ENCODE data around the gene SMARCD3. TPM values are rescaled to one million over a fixed set of nuclear protein-coding genes. Genes with fewer than 3 reads are reported as not detected.

SMARCD3 gene
- total and polyA plus RNA-seq, 2 donors (not counting 1 experiment from before 2014, with no cell fraction given), result 23.8 to 30.7 TPM

DNA sequence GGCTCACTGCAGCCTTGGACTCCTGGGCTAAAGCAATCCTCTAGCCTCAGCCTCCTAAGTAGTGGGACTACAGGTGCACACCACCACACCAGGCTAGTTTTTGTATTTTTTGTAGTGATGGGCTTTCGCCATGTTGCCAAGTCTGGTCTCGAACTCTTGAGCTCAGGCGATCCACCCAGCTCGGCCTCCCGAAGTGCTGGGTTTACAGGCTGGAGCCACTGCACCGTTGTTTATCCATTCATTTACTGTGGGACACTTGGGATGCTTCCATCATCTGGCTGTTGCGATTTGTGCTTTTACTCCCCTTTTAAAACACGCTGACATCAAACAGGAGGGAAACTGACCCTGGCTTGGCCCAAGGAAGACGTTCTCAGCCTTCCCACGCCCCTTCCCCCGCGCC, 30.5 kb upstream of the SMARCD3 start:
- H3K4me1 ChIP-seq (ENCODE audit: control insufficient read depth, extremely low read depth, insufficient read depth, low read length), result no peaks in the 10 kb centered on the region

DNA sequence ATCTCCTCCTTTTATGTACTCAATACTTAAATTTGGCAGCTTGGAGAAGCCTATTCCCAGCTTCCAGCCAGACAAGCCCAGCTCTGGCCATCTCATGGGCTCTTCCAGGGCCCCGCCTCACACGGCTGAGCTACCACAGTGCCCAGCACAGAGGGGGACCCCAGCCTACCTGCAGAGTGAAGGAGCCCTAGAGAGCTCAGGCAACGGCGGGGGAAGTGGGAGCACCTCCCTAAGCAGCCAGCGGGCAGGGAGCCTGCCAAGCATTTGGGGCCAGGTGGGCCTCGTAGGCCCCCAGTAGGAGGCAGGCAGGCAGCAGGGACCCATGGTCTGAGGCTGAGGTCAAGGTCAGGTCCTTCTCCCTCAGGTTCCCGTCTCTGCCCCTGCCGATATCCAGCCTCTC, 29.1 kb upstream of the SMARCD3 start:
- H3K9ac ChIP-seq (ENCODE audit: insufficient read depth, low read length), result no peak overlapping the region
- peaks cover 7% of the 10 kb centered on the region for H3K27me3 ChIP-seq (ENCODE audit: control insufficient read depth, insufficient read depth, low read length)
- H3K27ac ChIP-seq (ENCODE audit: insufficient read depth, low read length), result no peak overlapping the region
- no peak for DNase-seq (ENCODE audit: low read depth in 2 of 2)
- H4K20me1 ChIP-seq (ENCODE audit: control insufficient read depth, extremely low read depth, insufficient read depth, low read length), result no peaks in the 10 kb centered on the region
- H3K4me1 ChIP-seq (ENCODE audit: control insufficient read depth, extremely low read depth, insufficient read depth, low read length), result no peaks in the 10 kb centered on the region
- H3K36me3 ChIP-seq (ENCODE audit: control insufficient read depth, insufficient read depth, low read length), result no peaks in the 10 kb centered on the region
- H3K79me2 ChIP-seq (ENCODE audit: control insufficient read depth, insufficient read depth, low read length), result no peaks in the 10 kb centered on the region
- no peak overlapping the region for H3K4me2 ChIP-seq (ENCODE audit: extremely low read depth, insufficient read depth, low read length)
- TF ChIP-seq, protein P1, sequence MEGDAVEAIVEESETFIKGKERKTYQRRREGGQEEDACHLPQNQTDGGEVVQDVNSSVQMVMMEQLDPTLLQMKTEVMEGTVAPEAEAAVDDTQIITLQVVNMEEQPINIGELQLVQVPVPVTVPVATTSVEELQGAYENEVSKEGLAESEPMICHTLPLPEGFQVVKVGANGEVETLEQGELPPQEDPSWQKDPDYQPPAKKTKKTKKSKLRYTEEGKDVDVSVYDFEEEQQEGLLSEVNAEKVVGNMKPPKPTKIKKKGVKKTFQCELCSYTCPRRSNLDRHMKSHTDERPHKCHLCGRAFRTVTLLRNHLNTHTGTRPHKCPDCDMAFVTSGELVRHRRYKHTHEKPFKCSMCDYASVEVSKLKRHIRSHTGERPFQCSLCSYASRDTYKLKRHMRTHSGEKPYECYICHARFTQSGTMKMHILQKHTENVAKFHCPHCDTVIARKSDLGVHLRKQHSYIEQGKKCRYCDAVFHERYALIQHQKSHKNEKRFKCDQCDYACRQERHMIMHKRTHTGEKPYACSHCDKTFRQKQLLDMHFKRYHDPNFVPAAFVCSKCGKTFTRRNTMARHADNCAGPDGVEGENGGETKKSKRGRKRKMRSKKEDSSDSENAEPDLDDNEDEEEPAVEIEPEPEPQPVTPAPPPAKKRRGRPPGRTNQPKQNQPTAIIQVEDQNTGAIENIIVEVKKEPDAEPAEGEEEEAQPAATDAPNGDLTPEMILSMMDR (conservative IDR thresholded peaks at IDR 0.05 in 1 of 2, IDR thresholded peaks at IDR 0.05 in 1 of 2; ENCODE audit: low read depth in 1 of 2, low read length in 2 of 2), result no peak
- TF ChIP-seq EZH2 (IDR thresholded peaks at IDR 0.05; ENCODE audit: low read length, missing control alignments), result no peak
- no peak overlapping the region for H3K4me3 ChIP-seq (replicated peaks in 1 of 4; ENCODE audit: control extremely low read depth in 1 of 4, insufficient read depth in 1 of 4, low read depth in 3 of 4, low read length in 4 of 4)
- no peak overlapping the region for H2AFZ ChIP-seq (ENCODE audit: low read length)
- H3K9me3 ChIP-seq (ENCODE audit: control insufficient read depth, insufficient read depth, low read depth, low read length), result no peaks in the 10 kb centered on the region

More for the DNA sequence above, 30.5 kb upstream of the SMARCD3 start:
- peaks cover 7% of the 10 kb centered on the region for H3K27me3 ChIP-seq (ENCODE audit: control insufficient read depth, insufficient read depth, low read length)
- no peaks in the 10 kb centered on the region for H3K9me3 ChIP-seq (ENCODE audit: control insufficient read depth, insufficient read depth, low read depth, low read length)
- H3K4me3 ChIP-seq (replicated peaks in 1 of 4; ENCODE audit: control extremely low read depth in 1 of 4, insufficient read depth in 1 of 4, low read depth in 3 of 4, low read length in 4 of 4), result no peak overlapping the region
- DNase-seq (ENCODE audit: low read depth in 2 of 2), result no peak
- H2AFZ ChIP-seq (ENCODE audit: low read length), result no peak overlapping the region
- TF ChIP-seq, protein P1 (conservative IDR thresholded peaks at IDR 0.05 in 1 of 2, IDR thresholded peaks at IDR 0.05 in 1 of 2; ENCODE audit: low read depth in 1 of 2, low read length in 2 of 2), result no peak
- TF ChIP-seq EZH2 (IDR thresholded peaks at IDR 0.05; ENCODE audit: low read length, missing control alignments), result no peak
- no peaks in the 10 kb centered on the region for H3K36me3 ChIP-seq (ENCODE audit: control insufficient read depth, insufficient read depth, low read length)
- H3K9ac ChIP-seq (ENCODE audit: insufficient read depth, low read length), result no peak overlapping the region
- no peak overlapping the region for H3K4me2 ChIP-seq (ENCODE audit: extremely low read depth, insufficient read depth, low read length)
- H3K79me2 ChIP-seq (ENCODE audit: control insufficient read depth, insufficient read depth, low read length), result no peaks in the 10 kb centered on the region
- H3K27ac ChIP-seq (ENCODE audit: insufficient read depth, low read length), result no peak overlapping the region
- H4K20me1 ChIP-seq (ENCODE audit: control insufficient read depth, extremely low read depth, insufficient read depth, low read length), result no peaks in the 10 kb centered on the region

DNA sequence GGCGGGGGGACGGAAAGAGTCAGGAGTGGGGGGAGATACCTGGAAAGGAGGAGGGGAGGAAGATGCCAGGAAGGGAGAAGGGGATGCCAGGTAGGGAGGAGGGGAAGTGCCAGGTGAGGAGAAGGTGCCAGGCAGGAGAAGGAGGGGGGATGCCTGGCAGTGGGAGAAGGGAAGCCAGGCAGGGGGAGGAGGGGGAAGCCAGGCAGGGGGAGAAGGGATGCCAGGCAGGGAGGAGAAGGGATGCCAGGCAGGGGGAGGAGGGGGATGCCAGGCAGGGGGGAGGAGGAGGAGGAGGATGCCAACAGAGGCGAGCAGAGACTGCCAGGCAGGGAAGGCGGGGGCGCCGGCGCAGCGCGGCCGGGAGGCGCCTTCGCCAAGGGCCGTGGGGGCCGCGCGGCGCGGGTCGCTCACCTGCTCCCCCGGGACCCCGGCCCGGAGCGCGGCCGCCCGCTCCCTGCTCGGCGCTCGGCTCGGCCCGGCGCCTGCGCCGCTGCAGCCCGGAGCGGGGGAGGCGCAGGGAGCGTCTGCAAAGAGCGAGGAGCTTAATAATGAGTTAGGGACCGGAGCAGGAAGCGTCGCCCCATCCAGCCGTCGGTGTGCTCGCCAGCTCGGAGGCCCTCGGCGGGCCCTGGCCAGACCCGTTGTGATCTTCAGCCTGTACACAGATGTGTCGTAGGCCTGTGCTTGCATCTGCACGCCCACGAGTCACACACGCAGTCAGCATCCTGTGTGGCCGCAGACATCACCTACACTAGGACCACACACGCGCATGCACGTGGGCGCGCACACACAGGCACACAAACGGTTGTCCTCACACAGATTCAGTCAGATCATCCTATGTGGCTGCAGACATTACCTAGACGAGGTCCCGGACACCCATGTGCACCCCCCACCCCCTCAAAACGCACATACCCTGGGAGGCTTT, 28.4 kb upstream of the SMARCD3 start:
- Histone ChIP-seq H3K4me2 (ENCODE audit: extremely low read depth, insufficient read depth, low read length) (peak overlapping the region; percentile 28), H3K9ac (ENCODE audit: insufficient read depth, low read length) (no peak overlapping the region)
- peak; percentile 66 to 76 for DNase-seq (ENCODE audit: low read depth in 2 of 2)

More for the DNA sequence above, 28.4 kb upstream of the SMARCD3 start:
- H3K27ac ChIP-seq (ENCODE audit: insufficient read depth, low read length), result no peak overlapping the region
- no peaks in the 10 kb centered on the region for H3K79me2 ChIP-seq (ENCODE audit: control insufficient read depth, insufficient read depth, low read length)
- H3K4me3 ChIP-seq (replicated peaks in 1 of 4; ENCODE audit: control extremely low read depth in 1 of 4, insufficient read depth in 1 of 4, low read depth in 3 of 4, low read length in 4 of 4), result peak overlapping the region in 3 of 4 experiments; percentile 6 to 49 (median 36)
- peaks cover 7% of the 10 kb centered on the region for H3K27me3 ChIP-seq (ENCODE audit: control insufficient read depth, insufficient read depth, low read length)
- H2AFZ ChIP-seq (ENCODE audit: low read length), result peak overlapping the region; percentile 46
- no peaks in the 10 kb centered on the region for H3K36me3 ChIP-seq (ENCODE audit: control insufficient read depth, insufficient read depth, low read length)
- no peaks in the 10 kb centered on the region for H3K9me3 ChIP-seq (ENCODE audit: control insufficient read depth, insufficient read depth, low read depth, low read length)
- H3K4me1 ChIP-seq (ENCODE audit: control insufficient read depth, extremely low read depth, insufficient read depth, low read length), result no peaks in the 10 kb centered on the region
- no peaks in the 10 kb centered on the region for H4K20me1 ChIP-seq (ENCODE audit: control insufficient read depth, extremely low read depth, insufficient read depth, low read length)
- peak; percentile 54 for TF ChIP-seq EZH2 (IDR thresholded peaks at IDR 0.05; ENCODE audit: low read length, missing control alignments)
- TF ChIP-seq, protein P1 (conservative IDR thresholded peaks at IDR 0.05 in 1 of 2, IDR thresholded peaks at IDR 0.05 in 1 of 2; ENCODE audit: low read depth in 1 of 2, low read length in 2 of 2), result no peak
